GM18861 (cell line): ENCODE measurements around the gene ALDH3A1.

Source experiments
- ATAC-seq: cut with Tn5 transposase; IDR thresholded peaks from one replicate; pipeline ENCODE4 v1.9.1; 2021; ENCODE audit not compliant: unreplicated experiment

Gene ALDH3A1

GRCh38 chr17:19760746-19761145, 12.6 kb upstream of the ALDH3A1 start:
- no peak for ATAC-seq

GRCh38 chr17:19759568-19760549, 11.8 kb upstream of the ALDH3A1 start:
- ATAC-seq: no peak

GRCh38 chr17:19757536-19758180, 9.6 kb upstream of the ALDH3A1 start:
- ATAC-seq: no peak

- ATAC-seq: no peak
Measured at GRCh38 chr17:19756546-19756945, 8.4 kb upstream of the ALDH3A1 start.

- peak; percentile 32 for ATAC-seq
Measured at GRCh38 chr17:19755821-19756510, 7.9 kb upstream of the ALDH3A1 start.

- ATAC-seq: no peak
Measured at GRCh38 chr17:19755392-19755791, 7.3 kb upstream of the ALDH3A1 start.

- no peak for ATAC-seq
Measured at GRCh38 chr17:19753661-19754463, 5.8 kb upstream of the ALDH3A1 start.

GRCh38 chr17:19753051-19753509, 5.0 kb upstream of the ALDH3A1 start:
- no peak for ATAC-seq

- ATAC-seq: no peak
Measured at GRCh38 chr17:19752216-19753050, 4.3 kb upstream of the ALDH3A1 start.

GRCh38 chr17:19750835-19751234, 2.7 kb upstream of the ALDH3A1 start:
- ATAC-seq: no peak

- ATAC-seq: no peak
Measured at GRCh38 chr17:19750020-19750572, 2.0 kb upstream of the ALDH3A1 start.

- ATAC-seq: no peak
Measured at GRCh38 chr17:19748807-19749193, 702 bp upstream of the ALDH3A1 start.

GRCh38 chr17:19747159-19747719, 859 bp downstream of the ALDH3A1 start:
- ATAC-seq: no peak

- no peak for ATAC-seq
Measured at GRCh38 chr17:19746517-19746916, 1.6 kb downstream of the ALDH3A1 start.

- ATAC-seq: no peak
Measured at GRCh38 chr17:19744922-19745757, 3.0 kb downstream of the ALDH3A1 start.

GRCh38 chr17:19744492-19744891, 3.6 kb downstream of the ALDH3A1 start:
- ATAC-seq: no peak

GRCh38 chr17:19743101-19744100, 4.7 kb downstream of the ALDH3A1 start:
- ATAC-seq: no peak
